ENCODE results near the gene SLC24A4.

DNA sequence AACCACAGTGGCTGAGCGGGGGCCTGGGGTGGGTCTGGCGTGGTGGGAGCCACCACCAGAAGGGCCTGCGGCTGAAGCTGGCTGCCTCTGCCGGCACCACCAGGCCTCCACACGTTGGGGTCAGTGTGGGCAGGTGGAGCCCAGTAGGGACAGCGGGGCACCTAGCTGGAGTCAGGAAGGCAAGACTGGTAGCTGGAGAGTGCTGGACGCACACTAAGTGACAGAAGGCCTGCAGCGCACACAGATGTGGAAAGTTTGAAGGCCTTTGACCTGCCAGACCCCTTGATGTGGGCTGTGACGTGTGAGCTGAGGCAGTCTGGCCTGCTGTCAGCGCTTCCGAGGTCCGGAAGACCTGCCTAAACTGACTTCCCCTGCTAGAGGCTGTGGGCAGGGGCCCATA lies 216.9 kb downstream of the SLC24A4 start:
- TF ChIP-seq, protein P1, sequence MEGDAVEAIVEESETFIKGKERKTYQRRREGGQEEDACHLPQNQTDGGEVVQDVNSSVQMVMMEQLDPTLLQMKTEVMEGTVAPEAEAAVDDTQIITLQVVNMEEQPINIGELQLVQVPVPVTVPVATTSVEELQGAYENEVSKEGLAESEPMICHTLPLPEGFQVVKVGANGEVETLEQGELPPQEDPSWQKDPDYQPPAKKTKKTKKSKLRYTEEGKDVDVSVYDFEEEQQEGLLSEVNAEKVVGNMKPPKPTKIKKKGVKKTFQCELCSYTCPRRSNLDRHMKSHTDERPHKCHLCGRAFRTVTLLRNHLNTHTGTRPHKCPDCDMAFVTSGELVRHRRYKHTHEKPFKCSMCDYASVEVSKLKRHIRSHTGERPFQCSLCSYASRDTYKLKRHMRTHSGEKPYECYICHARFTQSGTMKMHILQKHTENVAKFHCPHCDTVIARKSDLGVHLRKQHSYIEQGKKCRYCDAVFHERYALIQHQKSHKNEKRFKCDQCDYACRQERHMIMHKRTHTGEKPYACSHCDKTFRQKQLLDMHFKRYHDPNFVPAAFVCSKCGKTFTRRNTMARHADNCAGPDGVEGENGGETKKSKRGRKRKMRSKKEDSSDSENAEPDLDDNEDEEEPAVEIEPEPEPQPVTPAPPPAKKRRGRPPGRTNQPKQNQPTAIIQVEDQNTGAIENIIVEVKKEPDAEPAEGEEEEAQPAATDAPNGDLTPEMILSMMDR (conservative IDR thresholded peaks at IDR 0.05; ENCODE audit: low read length): no peak
- TF ChIP-seq EZH2phosphoT487 (IDR thresholded peaks at IDR 0.05; ENCODE audit: borderline replicate concordance): no peak
